Endothelial cell of umbilical vein (primary cell): ENCODE data around the gene HOXB4. TPM values are rescaled to one million over a fixed set of nuclear protein-coding genes. Genes with fewer than 3 reads are reported as not detected.

ENCODE experiments used
- BruUV-seq: library from RNA; stranded (reverse); fragments of 400-500 nt; replicated peaks from 2 replicates; lab custom pipeline; 2021; lab: Mats Ljungman, UMichigan
- CTCF ChIA-PET: fragments of 300-600, 350-600 bp; sonication (Branson Sonifier 250); formaldehyde crosslinking; loops from one replicate; lab custom pipeline; 2021; ENCODE audit warnings: antibody characterized with exemption, inconsistent platforms; lab: Charles Lee
- POLR2A ChIA-PET: fragments of 300-600, 350-600 bp; sonication (Branson Sonifier 250); formaldehyde crosslinking; loops from one replicate; lab custom pipeline; 2021; ENCODE audit warnings: antibody characterized with exemption, inconsistent platforms; lab: Charles Lee
- DNase-seq: peaks from one replicate; pipeline ENCODE4 v3.0.0-alpha.2; 2011; ENCODE audit warnings: low read depth, low spot score
- FAIRE-seq: peaks from 2 replicates; lab custom pipeline; 2011; peaks lifted over from hg19 to GRCh38; lab: Jason Lieb, UNC
- H2AFZ ChIP-seq: 2 replicates; pipeline ENCODE4 v1.6.0; 2012; ENCODE audit warnings: low read depth, low read length, control low read depth, inconsistent platforms
- H3K27ac ChIP-seq: 2 replicates; pipeline ENCODE4 v1.5.1; 2011; ENCODE audit warnings: low read depth, mild to moderate bottlenecking, control low read depth, low read length, moderate library complexity; ENCODE audit not compliant: insufficient read depth
- H3K27me3 ChIP-seq, 2 experiments: 2 replicates each; pipeline versions ENCODE4 v1.6.0 to v1.6.1; 2011; ENCODE audit warnings: low read length in 2 of 2, mixed read lengths in 1 of 2; ENCODE audit not compliant: control insufficient read depth in 2 of 2, insufficient read depth in 2 of 2
- H3K36me3 ChIP-seq, 2 experiments: 2 replicates in 1 of 2; 3 replicates in 1 of 2; pipeline ENCODE4 v1.5.1; 2011; ENCODE audit warnings: low read length in 2 of 2, mild to moderate bottlenecking in 1 of 2, moderate library complexity in 1 of 2; ENCODE audit not compliant: control insufficient read depth in 2 of 2, insufficient read depth in 2 of 2; ENCODE audit errors: extremely low read depth in 1 of 2
- H3K4me1 ChIP-seq: 3 replicates; pipeline ENCODE4 v1.5.1; 2011; ENCODE audit warnings: mild to moderate bottlenecking, low read length; ENCODE audit not compliant: control insufficient read depth, insufficient read depth; ENCODE audit errors: extremely low read depth
- H3K4me2 ChIP-seq: 2 replicates; pipeline ENCODE4 v1.6.1; 2011; ENCODE audit warnings: low read length, control low read depth, mixed read lengths; ENCODE audit not compliant: insufficient read depth
- H3K4me3 ChIP-seq, 3 experiments: fragments of 200-600 bp in 1 of 3; sonication (generic), shearing (Covaris generic) in 1 of 3; replicated peaks in 1 of 3; 2 replicates each; pipeline ENCODE4 v1.5.1; 2011 to 2016; ENCODE audit warnings: control low read depth in 3 of 3, low read length in 3 of 3, mild to moderate bottlenecking in 2 of 3, inconsistent platforms in 1 of 3, low read depth in 1 of 3, moderate library complexity in 1 of 3; ENCODE audit not compliant: insufficient read depth in 1 of 3
- H3K79me2 ChIP-seq: 2 replicates; pipeline ENCODE4 v1.6.0; 2012; ENCODE audit warnings: low read length, inconsistent platforms; ENCODE audit not compliant: control insufficient read depth, insufficient read depth
- H3K9ac ChIP-seq: replicated peaks from 2 replicates; pipeline ENCODE3; 2011; ENCODE audit warnings: low read length, control low read depth; ENCODE audit not compliant: insufficient read depth; ENCODE audit errors: extremely low read depth
- H3K9me1 ChIP-seq: replicated peaks from 3 replicates; pipeline ENCODE4 v1.6.0; 2011; ENCODE audit warnings: mild to moderate bottlenecking, low read length; ENCODE audit not compliant: control insufficient read depth, insufficient read depth; ENCODE audit errors: extremely low read depth
- H3K9me3 ChIP-seq: replicated peaks from 2 replicates; pipeline ENCODE4 v1.5.1; 2012; ENCODE audit warnings: low read length, inconsistent platforms; ENCODE audit not compliant: control insufficient read depth, insufficient read depth
- H4K20me1 ChIP-seq: replicated peaks from 2 replicates; pipeline ENCODE3; 2011; ENCODE audit warnings: mild to moderate bottlenecking, low read length; ENCODE audit not compliant: control insufficient read depth, insufficient read depth; ENCODE audit errors: extremely low read depth
- CTCF ChIP-seq, 2 donors: IDR thresholded peaks; 1 replicate in 1 of 2; 2 replicates in 1 of 2; pipeline ENCODE4 v1.5.1; 2011; ENCODE audit warnings: low read length in 2 of 2, mild to moderate bottlenecking in 2 of 2, moderate library complexity in 2 of 2, control low read depth in 1 of 2, inconsistent platforms in 1 of 2, low read depth in 1 of 2; ENCODE audit not compliant: insufficient read depth in 1 of 2; ENCODE audit errors: extremely low read depth in 1 of 2
- EZH2 ChIP-seq: IDR thresholded peaks from 2 replicates; pipeline ENCODE4 v1.6.1; 2012; ENCODE audit warnings: borderline replicate concordance, low read depth, mild to moderate bottlenecking, moderate library complexity, low read length, inconsistent platforms; ENCODE audit not compliant: severe bottlenecking
- FOS ChIP-seq: IDR thresholded peaks from 2 replicates; pipeline ENCODE4 v1.6.1; 2011; ENCODE audit warnings: mild to moderate bottlenecking, low read length, moderate library complexity, borderline replicate concordance; ENCODE audit not compliant: insufficient read depth
- GATA2 ChIP-seq: IDR thresholded peaks from 2 replicates; pipeline ENCODE4 v1.7.0; 2011; ENCODE audit warnings: low read depth, mild to moderate bottlenecking, moderate library complexity, mixed read lengths, low read length; ENCODE audit not compliant: insufficient read length, insufficient read depth
- JUN ChIP-seq: IDR thresholded peaks from 2 replicates; pipeline ENCODE4 v1.6.1; 2011; ENCODE audit warnings: borderline replicate concordance, low read depth; ENCODE audit not compliant: insufficient read length, insufficient read depth
- MAX ChIP-seq: IDR thresholded peaks from 2 replicates; pipeline ENCODE4 v1.6.1; 2011; ENCODE audit not compliant: insufficient read depth, insufficient read length
- MYC ChIP-seq: IDR thresholded peaks from one replicate; pipeline ENCODE4 v1.6.1; 2011; ENCODE audit warnings: mild to moderate bottlenecking, low read depth, low read length
- POLR2A ChIP-seq: IDR thresholded peaks from 2 replicates; pipeline ENCODE4 v1.6.1; 2012; ENCODE audit warnings: low read depth, mild to moderate bottlenecking, control low read depth, low read length
- POLR2AphosphoS5 ChIP-seq: IDR thresholded peaks from 2 replicates; pipeline ENCODE4 v1.6.1; 2012; ENCODE audit warnings: low read depth, mild to moderate bottlenecking, control low read depth, low read length, moderate library complexity; ENCODE audit not compliant: insufficient read depth
- dilution Hi-C: fragments of 300-500 bp; cut with MboI; formaldehyde crosslinking; loops from one replicate; pipeline ENCODE4 v1.15.0; 2019; ENCODE audit warnings: low sequenced_read_pairs; ENCODE audit not compliant: extremely low pct_ligation_motif_present
- intact Hi-C: fragments of 100-400 bp; cut with micrococcal nuclease; formaldehyde crosslinking; loops from one replicate; pipeline ENCODE4 v1.10.0; 2022
- polyA plus RNA-seq, 4 experiments: library from polyadenylated mRNA; depleted of rRNA in 3 of 4; stranded (reverse) in 3 of 4; unstranded in 1 of 4; fragments of >200 nt; gene quantifications; 2 replicates each; pipeline versions ENCODE4 v1.2.1 to v1.2.3, GENCODE V29; 2011 to 2012; ENCODE audit warnings: missing spikeins in 1 of 4
- total RNA-seq: library from RNA; stranded (reverse); gene quantifications from 2 replicates; pipeline ENCODE4 v1.2.3, GENCODE V29; 2021

HOXB4 gene
- total and polyA plus RNA-seq, 2 donors (not counting 3 experiments of a cell fraction or from before 2014, with no cell fraction given), result 4.6 to 13.1 TPM

DNA sequence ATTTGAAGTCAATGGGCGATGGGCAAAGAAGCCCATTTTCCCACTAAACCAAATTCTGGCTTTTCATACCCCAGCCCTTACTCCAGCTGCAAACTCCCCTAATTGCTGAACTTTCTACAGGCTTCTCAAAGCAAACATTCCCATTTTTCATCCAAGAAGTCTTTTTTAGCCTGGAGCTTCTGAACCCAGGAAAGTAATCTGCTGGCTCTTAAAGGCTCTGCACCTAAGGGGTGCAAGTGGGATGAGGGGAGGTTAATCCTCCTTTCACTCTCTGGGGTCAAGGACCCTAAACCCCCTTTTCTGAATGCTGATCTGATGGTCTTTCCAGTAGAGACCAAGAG lies 30.3 kb upstream of the HOXB4 start:
- BruUV-seq, result no TSS peak

More for the DNA sequence above, 30.3 kb upstream of the HOXB4 start:
- POLR2A ChIA-PET, result no interaction called here
- intact Hi-C loops (no loop called here), dilution Hi-C loops (no loop called here)
- H2AFZ ChIP-seq, result no peak overlapping the region
- H3K4me3 ChIP-seq, result no peak overlapping the region
- H3K9ac ChIP-seq, result no peak overlapping the region
- DNase-seq (no peak), FAIRE-seq (no peak)
- H3K27ac ChIP-seq, result no peak overlapping the region
- H3K79me2 ChIP-seq, result peaks cover 32% of the 10 kb centered on the region
- H3K36me3 ChIP-seq, result no peaks in the 10 kb centered on the region
- no peaks in the 10 kb centered on the region for H3K27me3 ChIP-seq
- no peaks in the 10 kb centered on the region for H3K9me3 ChIP-seq
- no peaks in the 10 kb centered on the region for H4K20me1 ChIP-seq
- H3K9me1 ChIP-seq, result no peaks in the 10 kb centered on the region
- TF ChIP-seq JUN, result no peak
- no peak for TF ChIP-seq GATA2
- no peak for TF ChIP-seq CTCF (IDR thresholded peaks at IDR 0.05; ENCODE audit: extremely low read depth in 1 of 2, insufficient read depth in 1 of 2, low read depth in 1 of 2, low read length in 2 of 2)
- no peak for TF ChIP-seq FOS
- TF ChIP-seq POLR2A, result no peak
- no peak for TF ChIP-seq EZH2
- TF ChIP-seq MYC, result no peak
- TF ChIP-seq MAX, result no peak
- no peak for TF ChIP-seq POLR2AphosphoS5
- H3K4me2 ChIP-seq, result no peak overlapping the region
- CTCF ChIA-PET, result interaction anchor here (1.0 to 1.2 kb wide), 2 partner anchors 28 to 300 kb away, joined by 3 read pairs; no protein-coding TSS in a partner anchor
- H3K4me1 ChIP-seq, result peaks cover 27% of the 10 kb centered on the region
